H9 (cell line): ENCODE data around the gene CSRNP3. TPM values are rescaled to one million over a fixed set of nuclear protein-coding genes. Genes with fewer than 3 reads are reported as not detected.

Experiments
- DNase-seq: peaks from one replicate; pipeline ENCODE4 v3.0.0-alpha.2; 2017
- H2AFZ ChIP-seq: one replicate; pipeline ENCODE4 v1.6.1; 2013; ENCODE audit warnings: mild to moderate bottlenecking, low read length, control low read depth, moderate library complexity
- H2AK5ac ChIP-seq: 2 replicates; pipeline ENCODE4 v1.6.1; 2013; ENCODE audit warnings: low read length, control low read depth, mixed read lengths; ENCODE audit not compliant: insufficient read length
- H2BK120ac ChIP-seq: one replicate; pipeline ENCODE4 v1.6.1; 2013; ENCODE audit warnings: low read depth, mild to moderate bottlenecking, low read length, control low read depth, inconsistent platforms; ENCODE audit not compliant: poor library complexity, severe bottlenecking
- H2BK12ac ChIP-seq: 2 replicates; pipeline ENCODE4 v1.6.1; 2013; ENCODE audit warnings: low read length, control low read depth, mixed read lengths, low read depth; ENCODE audit not compliant: insufficient read length
- H2BK15ac ChIP-seq: 2 replicates; pipeline ENCODE4 v1.6.1; 2013; ENCODE audit warnings: low read depth, low read length, control low read depth
- H2BK20ac ChIP-seq: one replicate; pipeline ENCODE4 v1.6.1; 2013; ENCODE audit warnings: low read depth, mild to moderate bottlenecking, low read length, control low read depth, inconsistent platforms; ENCODE audit not compliant: poor library complexity, severe bottlenecking
- H2BK5ac ChIP-seq: 2 replicates; pipeline ENCODE4 v1.6.1; 2013; ENCODE audit warnings: low read length, control low read depth, mixed read lengths; ENCODE audit not compliant: insufficient read length
- H3K14ac ChIP-seq: 2 replicates; pipeline ENCODE4 v1.6.1; 2013; ENCODE audit warnings: low read length, control low read depth; ENCODE audit not compliant: insufficient read depth
- H3K18ac ChIP-seq: 2 replicates; pipeline ENCODE4 v1.6.1; 2013; ENCODE audit warnings: low read depth, mild to moderate bottlenecking, mixed read lengths, low read length, control low read depth; ENCODE audit not compliant: insufficient read length
- H3K23ac ChIP-seq: 2 replicates; pipeline ENCODE4 v1.6.1; 2013; ENCODE audit warnings: low read length, control low read depth, mixed read lengths, low read depth; ENCODE audit not compliant: insufficient read length
- H3K23me2 ChIP-seq: 2 replicates; pipeline ENCODE4 v1.6.1; 2013; ENCODE audit warnings: low read depth, mild to moderate bottlenecking, mixed read lengths, low read length, control low read depth; ENCODE audit not compliant: insufficient read length, poor library complexity, severe bottlenecking
- H3K27ac ChIP-seq: 2 replicates; pipeline ENCODE4 v1.5.1; 2013; ENCODE audit warnings: low read length, control low read depth, mixed read lengths, low read depth; ENCODE audit not compliant: insufficient read length
- H3K27me3 ChIP-seq: 2 replicates; pipeline ENCODE4 v1.6.1; 2013; ENCODE audit warnings: low read length, control low read depth, inconsistent platforms; ENCODE audit not compliant: insufficient read depth
- H3K4ac ChIP-seq: 2 replicates; pipeline ENCODE4 v1.6.1; 2013; ENCODE audit warnings: low read depth, mild to moderate bottlenecking, control low read depth, inconsistent platforms, low read length, moderate library complexity
- H3K4me1 ChIP-seq: 2 replicates; pipeline ENCODE4 v1.6.1; 2013; ENCODE audit warnings: low read length, control low read depth, inconsistent platforms; ENCODE audit not compliant: insufficient read depth
- H3K4me2 ChIP-seq: 2 replicates; pipeline ENCODE4 v1.6.1; 2013; ENCODE audit warnings: low read length, control low read depth, mixed read lengths; ENCODE audit not compliant: insufficient read length, insufficient read depth
- H3K56ac ChIP-seq: 2 replicates; pipeline ENCODE4 v1.6.1; 2013; ENCODE audit warnings: low read depth, mild to moderate bottlenecking, mixed read lengths, low read length, control low read depth; ENCODE audit not compliant: insufficient read length
- H3K79me1 ChIP-seq: 2 replicates; pipeline ENCODE4 v1.6.1; 2013; ENCODE audit warnings: low read depth, mild to moderate bottlenecking, moderate library complexity, low read length, control low read depth, inconsistent platforms; ENCODE audit not compliant: insufficient read depth, poor library complexity, severe bottlenecking
- H3K79me2 ChIP-seq: 2 replicates; pipeline ENCODE4 v1.6.1; 2013; ENCODE audit warnings: low read length, control low read depth, inconsistent platforms; ENCODE audit not compliant: insufficient read depth
- H3K9ac ChIP-seq: 2 replicates; pipeline ENCODE4 v1.6.1; 2013; ENCODE audit warnings: low read length, control low read depth, mixed read lengths; ENCODE audit not compliant: insufficient read length; ENCODE audit errors: extremely low read depth
- H3K9me3 ChIP-seq: one replicate; pipeline ENCODE4 v1.6.1; 2013; ENCODE audit warnings: low read depth, low read length, inconsistent platforms; ENCODE audit not compliant: control insufficient read depth
- H3T11ph ChIP-seq: one replicate; pipeline ENCODE4 v1.6.1; 2013; ENCODE audit warnings: mild to moderate bottlenecking, low read length, control low read depth, inconsistent platforms
- H4K20me1 ChIP-seq: one replicate; pipeline ENCODE4 v1.6.1; 2013; ENCODE audit not compliant: control insufficient read depth, insufficient read length, insufficient read depth
- H4K5ac ChIP-seq: 2 replicates; pipeline ENCODE4 v1.6.1; 2013; ENCODE audit warnings: low read depth, mild to moderate bottlenecking, mixed read lengths, low read length, control low read depth; ENCODE audit not compliant: insufficient read length
- H4K8ac ChIP-seq: replicated peaks from 2 replicates; pipeline ENCODE4 v1.6.1; 2013; ENCODE audit warnings: low read length, control low read depth, mixed read lengths, low read depth; ENCODE audit not compliant: insufficient read length
- H4K91ac ChIP-seq: 2 replicates; pipeline ENCODE4 v1.6.1; 2013; ENCODE audit warnings: low read depth, mild to moderate bottlenecking, moderate library complexity, mixed read lengths, low read length, control low read depth; ENCODE audit not compliant: insufficient read length
- H3K27ac Mint-ChIP-seq, 3 experiments: 2 replicates in 2 of 3; 3 replicates in 1 of 3; pipeline ENCODE4 v1.8.0; 2020 to 2021; ENCODE audit warnings: mixed read lengths in 3 of 3, mild to moderate bottlenecking in 1 of 3, moderate library complexity in 1 of 3
- H3K27me3 Mint-ChIP-seq: 2 replicates; pipeline ENCODE4 v1.8.0; 2021; ENCODE audit warnings: low read depth, mild to moderate bottlenecking, moderate library complexity, mixed read lengths
- H3K36me3 Mint-ChIP-seq, 3 experiments: 2 replicates in 2 of 3; 3 replicates in 1 of 3; pipeline ENCODE4 v1.8.0; 2020 to 2021; ENCODE audit warnings: low read depth in 3 of 3, mixed read lengths in 3 of 3; ENCODE audit not compliant: insufficient read depth in 1 of 3
- H3K4me1 Mint-ChIP-seq, 2 experiments: 2 replicates each; pipeline ENCODE4 v1.8.0; 2020; ENCODE audit warnings: mixed read lengths in 2 of 2
- H3K4me3 Mint-ChIP-seq, 2 experiments: 2 replicates in 1 of 2; 3 replicates in 1 of 2; pipeline ENCODE4 v1.8.0; 2020 to 2021; ENCODE audit warnings: mild to moderate bottlenecking in 2 of 2, mixed read lengths in 2 of 2, moderate library complexity in 1 of 2
- H3K9me3 Mint-ChIP-seq, 2 experiments: 2 replicates in 1 of 2; 3 replicates in 1 of 2; pipeline ENCODE4 v1.8.0; 2020; ENCODE audit warnings: mild to moderate bottlenecking in 2 of 2, mixed read lengths in 2 of 2, moderate library complexity in 1 of 2
- CTCF ChIP-seq: fragments of 200-600 bp; sonication (generic); conservative IDR thresholded peaks from 3 replicates; pipeline ENCODE4 v1.8.0; 2021; ENCODE audit warnings: antibody characterized with exemption, mild to moderate bottlenecking
- WGBS: extraction: QIAGEN DNeasy Blood & Tissue Kit; methylation state at CpG from one replicate; pipeline ENCODE4 v1.1.7; 2013; ENCODE audit warnings: missing lambda C conversion rate, low lambda C conversion rate, mixed read lengths; ENCODE audit not compliant: insufficient read length; ENCODE audit errors: extremely low coverage; 5-methylcytosine and 5-hydroxymethylcytosine counted together
- total RNA-seq: library from RNA; stranded (reverse); gene quantifications from 2 replicates; pipeline ENCODE4 v1.2.1, GENCODE V29; 2021

The CSRNP3 gene
- total RNA-seq, 1 experiment from 2014 or later: 3.6 TPM

DNA sequence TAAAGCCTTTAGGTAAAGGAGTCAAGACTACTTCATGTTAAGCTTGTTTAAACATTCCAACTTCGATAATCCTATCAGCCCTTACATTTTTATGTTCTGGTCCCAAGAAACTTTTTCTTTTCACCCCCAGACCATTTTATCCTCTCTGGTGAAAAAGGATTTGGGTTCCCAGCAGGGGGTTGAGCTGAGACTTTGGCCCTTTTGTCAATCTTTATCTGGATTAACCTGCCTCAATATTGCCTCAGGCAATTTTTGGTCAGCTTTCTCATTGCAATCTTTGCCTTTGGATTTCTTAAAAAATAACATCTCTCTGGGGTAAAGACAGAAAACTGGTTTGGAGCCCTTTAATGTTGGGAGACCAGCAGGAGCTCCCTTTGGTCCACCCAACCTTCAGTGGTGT lies 33.9 kb upstream of the CSRNP3 start:
- no peak overlapping the region for H4K8ac ChIP-seq
- H2AFZ ChIP-seq: no peak overlapping the region
- no peaks in the 10 kb centered on the region for H3K9me3 ChIP-seq
- Mint-ChIP-seq H3K27me3 (no peaks in the 10 kb centered on the region), H3K36me3 (no peaks in the 10 kb centered on the region), H3K4me3 (no peak overlapping the region), H3K9me3 (peaks cover 0 to 6% of the 10 kb centered on the region in 2 experiments; a peak in 2 of 5 replicates), H3K27ac (peak overlapping the region in 1 of 3 experiments; percentile 41; a peak in 2 of 7 replicates), H3K4me1 (peaks cover 40 to 43% of the 10 kb centered on the region in 2 experiments)
- H3K4ac ChIP-seq: no peak overlapping the region
- DNase-seq: no peak
- no peak overlapping the region for H3K18ac ChIP-seq
- H3K23ac ChIP-seq: no peak overlapping the region
- H3K56ac ChIP-seq: no peak overlapping the region
- H3K79me2 ChIP-seq: no peaks in the 10 kb centered on the region
- H4K20me1 ChIP-seq: no peaks in the 10 kb centered on the region
- no peak overlapping the region for H4K91ac ChIP-seq
- no peak overlapping the region for H4K5ac ChIP-seq
- H2BK15ac ChIP-seq: no peak overlapping the region
- no peak overlapping the region for H3K27ac ChIP-seq
- no peak for TF ChIP-seq CTCF
- H3K14ac ChIP-seq: no peak overlapping the region
- H2AK5ac ChIP-seq: no peak overlapping the region
- H2BK5ac ChIP-seq: no peak overlapping the region
- no peak overlapping the region for H2BK120ac ChIP-seq
- H3K4me1 ChIP-seq: peaks cover 5% of the 10 kb centered on the region
- H3K4me2 ChIP-seq: no peak overlapping the region
- H2BK12ac ChIP-seq: no peak overlapping the region
- H3K79me1 ChIP-seq: no peaks in the 10 kb centered on the region
- H3K23me2 ChIP-seq: no peaks in the 10 kb centered on the region
- no CpG with 5 or more reads among the region's 1 CpG for WGBS
- H3K9ac ChIP-seq: no peak overlapping the region
- H3T11ph ChIP-seq: no peak overlapping the region
- H2BK20ac ChIP-seq: no peak overlapping the region
- no peaks in the 10 kb centered on the region for H3K27me3 ChIP-seq
